ENCODE data around the gene CCDC188. TPM values are rescaled to one million over a fixed set of nuclear protein-coding genes. Genes with fewer than 3 reads are reported as not detected.
A peak's percentile ranks its signal among the peaks of the same experiment; 100 is the strongest.

The CCDC188 gene
- polyA plus RNA-seq, 1 donor (not counting 4 experiments of a cell fraction or from before 2014, with no cell fraction given), result not detected

- FAIRE-seq (no peak), DNase-seq (ENCODE audit: low read depth, low spot score) (no peak)
- Histone ChIP-seq H3K27ac (ENCODE audit: control insufficient read depth, insufficient read depth, low read length) (peak overlapping the region; percentile 6), H3K9ac (ENCODE audit: control insufficient read depth, extremely low read depth, insufficient read depth, low read length) (peak overlapping the region; percentile 77), H3K79me2 (ENCODE audit: control insufficient read depth, insufficient read depth, low read length) (peaks cover 52% of the 10 kb centered on the region), H3K36me3 (ENCODE audit: control insufficient read depth in 2 of 2, extremely low read depth in 1 of 2, insufficient read depth in 2 of 2, low read length in 2 of 2) (peaks cover 0 to 5% of the 10 kb centered on the region in 2 experiments), H2AFZ (ENCODE audit: control insufficient read depth, low read length) (no peak overlapping the region), H3K9me1 (ENCODE audit: control insufficient read depth, extremely low read depth, insufficient read depth, low read length) (no peaks in the 10 kb centered on the region), H3K4me3 (ENCODE audit: control insufficient read depth in 2 of 3, extremely low read depth in 1 of 3, insufficient read depth in 2 of 3, low read depth in 1 of 3, low read length in 3 of 3) (peak overlapping the region; percentile 41 to 86 (median 71)), H3K9me3 (ENCODE audit: control insufficient read depth, low read depth, low read length) (no peaks in the 10 kb centered on the region), H3K4me2 (ENCODE audit: control insufficient read depth, extremely low read depth, insufficient read depth, low read depth, low read length) (peak overlapping the region; percentile 93), H3K27me3 (ENCODE audit: control insufficient read depth, extremely low read depth, insufficient read depth, low read length) (no peaks in the 10 kb centered on the region), H3K4me1 (ENCODE audit: control insufficient read depth, extremely low read depth, insufficient read depth, low read length) (peaks cover 15% of the 10 kb centered on the region), H4K20me1 (ENCODE audit: control insufficient read depth, extremely low read depth, insufficient read depth, low read length) (peaks cover 23% of the 10 kb centered on the region)
- dilution Hi-C loops (cut with MboI; ENCODE audit: extremely low pct_ligation_motif_present, low sequenced_read_pairs), result no loop called here
- TF ChIP-seq EZH2 (IDR thresholded peaks at IDR 0.05; ENCODE audit: low read length), result no peak
- TF ChIP-seq, protein P1, sequence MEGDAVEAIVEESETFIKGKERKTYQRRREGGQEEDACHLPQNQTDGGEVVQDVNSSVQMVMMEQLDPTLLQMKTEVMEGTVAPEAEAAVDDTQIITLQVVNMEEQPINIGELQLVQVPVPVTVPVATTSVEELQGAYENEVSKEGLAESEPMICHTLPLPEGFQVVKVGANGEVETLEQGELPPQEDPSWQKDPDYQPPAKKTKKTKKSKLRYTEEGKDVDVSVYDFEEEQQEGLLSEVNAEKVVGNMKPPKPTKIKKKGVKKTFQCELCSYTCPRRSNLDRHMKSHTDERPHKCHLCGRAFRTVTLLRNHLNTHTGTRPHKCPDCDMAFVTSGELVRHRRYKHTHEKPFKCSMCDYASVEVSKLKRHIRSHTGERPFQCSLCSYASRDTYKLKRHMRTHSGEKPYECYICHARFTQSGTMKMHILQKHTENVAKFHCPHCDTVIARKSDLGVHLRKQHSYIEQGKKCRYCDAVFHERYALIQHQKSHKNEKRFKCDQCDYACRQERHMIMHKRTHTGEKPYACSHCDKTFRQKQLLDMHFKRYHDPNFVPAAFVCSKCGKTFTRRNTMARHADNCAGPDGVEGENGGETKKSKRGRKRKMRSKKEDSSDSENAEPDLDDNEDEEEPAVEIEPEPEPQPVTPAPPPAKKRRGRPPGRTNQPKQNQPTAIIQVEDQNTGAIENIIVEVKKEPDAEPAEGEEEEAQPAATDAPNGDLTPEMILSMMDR (optimal IDR thresholded peaks at IDR 0.05 in 1 of 3, IDR thresholded peaks at IDR 0.05 in 1 of 3, conservative IDR thresholded peaks at IDR 0.05 in 1 of 3; ENCODE audit: extremely low read depth in 1 of 3, insufficient read depth in 2 of 3, low read length in 3 of 3), result no peak
Measured at GRCh38 chr22:20132686-20133246, 18.1 kb downstream of the CCDC188 start.

DNA sequence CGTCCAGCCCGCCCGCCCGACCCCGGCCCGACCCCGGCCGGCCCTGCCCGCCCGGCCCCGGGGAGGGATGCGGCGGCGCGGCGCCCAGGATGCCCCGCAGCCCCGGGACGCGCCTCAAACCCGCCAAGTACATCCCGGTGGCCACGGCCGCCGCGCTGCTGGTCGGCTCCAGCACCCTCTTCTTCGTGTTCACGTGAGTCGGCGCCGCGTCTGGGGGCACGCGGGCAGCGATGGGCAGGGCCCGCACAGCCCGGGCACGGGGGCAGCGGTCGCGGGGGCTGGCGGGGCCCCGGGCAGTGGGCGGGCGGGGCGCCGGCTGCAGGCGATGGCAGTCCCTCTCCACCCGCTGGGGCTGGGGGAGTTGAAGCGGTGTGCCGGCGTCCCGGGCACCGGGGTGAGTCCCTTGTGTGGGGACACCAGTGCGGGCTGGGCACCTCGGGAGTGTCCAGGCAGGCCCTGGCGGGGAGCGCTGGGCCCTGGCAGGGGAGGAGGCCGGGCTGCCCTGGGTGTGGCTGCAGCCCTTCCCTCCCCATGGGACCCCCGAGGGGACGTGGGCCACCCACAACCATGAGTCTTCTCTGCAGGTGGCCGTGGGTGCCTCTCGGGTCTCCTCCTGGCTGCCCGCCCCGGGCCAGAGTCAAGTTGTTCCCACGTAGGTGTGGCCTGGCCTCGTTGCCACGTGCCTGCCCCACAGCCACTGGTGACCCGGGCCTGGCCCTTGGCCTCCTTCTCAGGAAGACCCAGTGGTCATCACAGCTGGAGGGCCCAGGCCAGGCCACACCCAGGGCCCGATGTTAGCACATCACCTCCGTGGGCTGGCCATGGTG, 18.8 kb downstream of the CCDC188 start:
- dilution Hi-C loops (cut with MboI; ENCODE audit: extremely low pct_ligation_motif_present, low sequenced_read_pairs), result no loop called here
- Histone ChIP-seq H3K9me1 (ENCODE audit: control insufficient read depth, extremely low read depth, insufficient read depth, low read length) (no peaks in the 10 kb centered on the region), H2AFZ (ENCODE audit: control insufficient read depth, low read length) (no peak overlapping the region), H3K9ac (ENCODE audit: control insufficient read depth, extremely low read depth, insufficient read depth, low read length) (peak overlapping the region; percentile 77), H4K20me1 (ENCODE audit: control insufficient read depth, extremely low read depth, insufficient read depth, low read length) (peaks cover 20% of the 10 kb centered on the region), H3K36me3 (ENCODE audit: control insufficient read depth in 2 of 2, extremely low read depth in 1 of 2, insufficient read depth in 2 of 2, low read length in 2 of 2) (peaks cover 0 to 9% of the 10 kb centered on the region in 2 experiments), H3K27me3 (ENCODE audit: control insufficient read depth, extremely low read depth, insufficient read depth, low read length) (no peaks in the 10 kb centered on the region), H3K4me2 (ENCODE audit: control insufficient read depth, extremely low read depth, insufficient read depth, low read depth, low read length) (peak overlapping the region; percentile 93), H3K27ac (ENCODE audit: control insufficient read depth, insufficient read depth, low read length) (peak overlapping the region; percentile 6), H3K4me1 (ENCODE audit: control insufficient read depth, extremely low read depth, insufficient read depth, low read length) (peaks cover 13% of the 10 kb centered on the region), H3K4me3 (ENCODE audit: control insufficient read depth in 2 of 3, extremely low read depth in 1 of 3, insufficient read depth in 2 of 3, low read depth in 1 of 3, low read length in 3 of 3) (peak overlapping the region; percentile 41 to 86 (median 71)), H3K9me3 (ENCODE audit: control insufficient read depth, low read depth, low read length) (no peaks in the 10 kb centered on the region), H3K79me2 (ENCODE audit: control insufficient read depth, insufficient read depth, low read length) (peaks cover 46% of the 10 kb centered on the region)
- DNase-seq (ENCODE audit: low read depth, low spot score) (no peak), FAIRE-seq (no peak)
- TF ChIP-seq, protein P1 (optimal IDR thresholded peaks at IDR 0.05 in 1 of 3, IDR thresholded peaks at IDR 0.05 in 1 of 3, conservative IDR thresholded peaks at IDR 0.05 in 1 of 3; ENCODE audit: extremely low read depth in 1 of 3, insufficient read depth in 2 of 3, low read length in 3 of 3), result no peak
- TF ChIP-seq EZH2 (IDR thresholded peaks at IDR 0.05; ENCODE audit: low read length), result no peak

Data from keratinocyte (primary cell).